Measurements from ENCODE around the gene ZNF416. TPM values are rescaled to one million over a fixed set of nuclear protein-coding genes. Genes with fewer than 3 reads are reported as not detected.
A peak's percentile ranks its signal among the peaks of the same experiment; 100 is the strongest.

Gene ZNF416
- total and polyA plus RNA-seq, 9 of the 15 experiments (the other 6 are each of a cell fraction or from before 2014, with no cell fraction given): 0.20 to 2.0 (median 1.1) TPM

- TF ChIP-seq REST (IDR thresholded peaks at IDR 0.05; ENCODE audit: borderline replicate concordance) (peak; percentile 25; the same call in 1 of the 2 replicates), REST (CRISPR knock-in tag; IDR thresholded peaks at IDR 0.05; ENCODE audit: low read depth) (no peak), ZNF280A (IDR thresholded peaks at IDR 0.05; ENCODE audit: low read depth, partially characterized antibody) (no peak), SAP30 (IDR thresholded peaks at IDR 0.05; ENCODE audit: borderline replicate concordance, insufficient read depth, low read depth, low read length, poor library complexity, severe bottlenecking) (peak; percentile 49), ZFX (CRISPR knock-in tag; IDR thresholded peaks at IDR 0.05) (peak; percentile 54), ZBTB8A (IDR thresholded peaks at IDR 0.05; ENCODE audit: partially characterized antibody) (no peak)
Measured at GRCh38 chr19:57578487-57579205, at the start of gene ZNF416 (continued).
